Spleen (tissue), 7 donors: ENCODE results near the gene EPB41L4A.

Experiments
- CTCF ChIP-seq, 11 experiments: fragments of 200-600 bp in 7 of 11; fragments of 450-650 bp in 4 of 11; sonication (generic) in 4 of 11; IDR thresholded peaks in 8 of 11; conservative IDR thresholded peaks in 3 of 11; 1 replicate in 7 of 11; 2 replicates in 4 of 11; pipeline versions ENCODE4 v1.4.0 to v1.8.0; 2016 to 2021; ENCODE audit warnings: antibody characterized with exemption in 11 of 11, inconsistent platforms in 4 of 11, mild to moderate bottlenecking in 1 of 11
- POLR2AphosphoS5 ChIP-seq, 3 donors: sonication (generic); formaldehyde crosslinking; IDR thresholded peaks; one replicate each; pipeline ENCODE4 v1.5.1; 2017; ENCODE audit warnings: antibody characterized with exemption in 3 of 3
- donor health status: DM: no; HTN: no; CAD: no; lungs with moderate emphysema.
- donor health status: DM: no; HTN: no; CAD: no.
- donor health status: DM: no; HTN: no; CAD: no.

DNA sequence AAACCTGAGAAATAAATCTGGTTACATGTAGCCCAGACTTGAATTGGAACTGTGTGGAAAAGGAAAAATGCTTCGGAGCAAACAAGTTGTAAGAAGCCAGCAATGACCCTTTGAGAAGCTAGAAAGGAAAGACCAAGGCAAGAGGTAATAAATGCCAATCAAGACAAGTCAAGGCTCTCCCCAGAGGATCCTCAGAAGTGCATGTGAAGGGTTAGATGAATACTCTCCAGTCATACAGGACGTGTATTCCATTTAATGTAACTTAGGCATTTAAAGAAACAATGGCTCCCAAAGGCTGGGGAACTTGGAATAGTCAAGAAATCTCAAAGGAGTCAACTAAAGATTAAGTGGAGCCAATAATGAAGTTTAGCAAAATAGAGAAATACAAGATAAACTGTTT, 36.2 kb downstream of the EPB41L4A start:
- TF ChIP-seq CTCF (IDR thresholded peaks at IDR 0.05 in 8 of 11, conservative IDR thresholded peaks at IDR 0.05 in 3 of 11), result no peak
- TF ChIP-seq POLR2AphosphoS5 (IDR thresholded peaks at IDR 0.05), result no peak
